ENCODE data around the gene CLPSL1. TPM values are rescaled to one million over a fixed set of nuclear protein-coding genes. Genes with fewer than 3 reads are reported as not detected.
A peak's percentile ranks its signal among the peaks of the same experiment; 100 is the strongest.

The CLPSL1 gene
- total and polyA plus RNA-seq, 2 experiments from 2014 or later, result not detected

- TF ChIP-seq ZNF462 (CRISPR knock-in tag; IDR thresholded peaks at IDR 0.05) (no peak), ETS1 (IDR thresholded peaks at IDR 0.05) (no peak)
These were observed 30.3 kb downstream of the CLPSL1 start (continued) for GRCh38 chr6:35810971-35811698.

DNA sequence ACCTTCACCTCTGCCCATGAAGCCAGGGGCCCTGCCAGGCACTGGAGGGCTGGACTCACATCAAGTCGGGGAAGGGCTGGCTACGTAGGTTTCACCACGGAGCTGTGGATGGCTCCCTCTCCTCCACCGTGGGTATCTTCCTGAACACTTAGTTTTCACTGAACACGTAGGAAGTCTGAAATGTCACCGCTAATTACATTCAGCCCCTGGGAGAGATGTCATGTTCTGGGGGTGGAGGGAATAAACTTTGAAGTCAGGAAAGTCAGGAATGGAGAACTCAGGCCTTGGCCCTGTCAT, 30.8 kb downstream of the CLPSL1 start:
- H3K9me2 ChIP-seq (ENCODE audit: insufficient read depth), result no peaks in the 10 kb centered on the region
- H3K27me3 Mint-ChIP-seq (ENCODE audit: insufficient read depth, low read depth, poor library complexity), result no peaks in the 10 kb centered on the region
- H3K4me3 ChIP-seq, result no peak overlapping the region
- H3K36me3 ChIP-seq (ENCODE audit: insufficient read depth), result 0 out of 2 replicates have a peak, but pooled peaks cover 1% of the 10 kb centered on the region
- no peaks in the 10 kb centered on the region for H3F3A ChIP-seq (replicated peaks; ENCODE audit: low read depth)
- peaks cover 5% of the 10 kb centered on the region; the same call in 1 of the 2 replicates for H3K4me1 ChIP-seq (ENCODE audit: insufficient read depth)
- DNase-seq (ENCODE audit: low spot score), result no peak
- peaks cover 7% of the 10 kb centered on the region for H3K4me1 Mint-ChIP-seq
- H3K4me3 Mint-ChIP-seq, result no peak overlapping the region
- no peak for TF ChIP-seq CREB1 (CRISPR knock-in tag; IDR thresholded peaks at IDR 0.05; ENCODE audit: low read depth)
- TF ChIP-seq ETS1 (IDR thresholded peaks at IDR 0.05), result no peak
- no peak for TF ChIP-seq JUNB (IDR thresholded peaks at IDR 0.05; ENCODE audit: unreplicated experiment)
- TF ChIP-seq EZH2 (IDR thresholded peaks at IDR 0.05; ENCODE audit: low read depth, unreplicated experiment), result no peak
- no peak for TF ChIP-seq POLR2AphosphoS5 (IDR thresholded peaks at IDR 0.05; ENCODE audit: low read depth)
- TF ChIP-seq ZNF462 (CRISPR knock-in tag; IDR thresholded peaks at IDR 0.05), result no peak
- no peaks in the 10 kb centered on the region; the same call in 2 of the 3 replicates for H3K36me3 Mint-ChIP-seq (ENCODE audit: low read depth)
- no peaks in the 10 kb centered on the region for H3K27me3 ChIP-seq (ENCODE audit: insufficient read depth)
- H3K79me2 ChIP-seq (replicated peaks; ENCODE audit: insufficient read depth), result no peaks in the 10 kb centered on the region
- no peak for ATAC-seq
- peaks cover 4% of the 10 kb centered on the region; the same call in 2 of the 3 replicates for H3K9me3 Mint-ChIP-seq
- no peak overlapping the region for H3K27ac ChIP-seq (ENCODE audit: low read depth)
- H2AFZ ChIP-seq, result 0 out of 2 replicates have a peak overlapping the region, but pooled peaks have one; percentile 38
- no peak overlapping the region for H3K4me2 ChIP-seq
- H3K27ac Mint-ChIP-seq, result no peak overlapping the region
- no peaks in the 10 kb centered on the region for H4K20me1 ChIP-seq (replicated peaks; ENCODE audit: insufficient read depth)

All from GM23338 (cell line).